Activated CD4-positive, alpha-beta T cell treated with anti-CD3 and anti-CD28 coated beads for 36 hours (primary cell): ENCODE measurements around the gene E2F4. TPM values are rescaled to one million over a fixed set of nuclear protein-coding genes. Genes with fewer than 3 reads are reported as not detected.

Experiments
- ATAC-seq: fragments of 200-7000 bp; cut with Tn5 transposase; one replicate; pipeline ENCODE4 v1.10.0; 2021; ENCODE audit warnings: mild to moderate bottlenecking, moderate library complexity
- CTCF ChIA-PET: fragments of 350-600 bp; sonication (Branson Sonifier 250); formaldehyde crosslinking; loops from one replicate; lab custom pipeline; 2021; ENCODE audit warnings: antibody characterized with exemption; lab: Charles Lee
- POLR2A ChIA-PET: fragments of 350-600 bp; sonication (Branson Sonifier 250); formaldehyde crosslinking; loops from one replicate; lab custom pipeline; 2021; ENCODE audit warnings: antibody characterized with exemption, inconsistent platforms; lab: Charles Lee
- DNase-seq: peaks from one replicate; pipeline ENCODE4 v3.0.0-alpha.2; 2020
- H3K27ac Mint-ChIP-seq: one replicate; pipeline ENCODE4 v1.8.0; 2021; ENCODE audit warnings: mixed read lengths
- H3K27me3 Mint-ChIP-seq: one replicate; pipeline ENCODE4 v1.8.0; 2021; ENCODE audit warnings: mixed read lengths
- H3K36me3 Mint-ChIP-seq: one replicate; pipeline ENCODE4 v1.8.0; 2021; ENCODE audit warnings: low read depth, mixed read lengths
- H3K4me1 Mint-ChIP-seq: one replicate; pipeline ENCODE4 v1.8.0; 2021; ENCODE audit warnings: mixed read lengths
- H3K4me3 Mint-ChIP-seq: one replicate; pipeline ENCODE4 v1.8.0; 2021; ENCODE audit warnings: mild to moderate bottlenecking, moderate library complexity, mixed read lengths
- H3K9me3 Mint-ChIP-seq: one replicate; pipeline ENCODE4 v1.8.0; 2021; ENCODE audit warnings: low read depth, mixed read lengths
- intact Hi-C, 2 experiments: fragments of 100-400 bp; cut with DNase I in 1 of 2; cut with micrococcal nuclease in 1 of 2; formaldehyde crosslinking; loops; one replicate each; pipeline versions ENCODE4 v1.14.2 to v1.15.1; 2022 to 2024; cut with DNase I, micrococcal nuclease
- total RNA-seq, 2 experiments: library from RNA; stranded (reverse); gene quantifications; one replicate each; pipeline ENCODE4 v1.2.3, GENCODE V29; 2021

Gene E2F4
- total RNA-seq, 2 experiments from 2014 or later: 91.4 to 110 TPM

GRCh38 chr16:67192781-67193361 lies 916 bp downstream of the E2F4 start:
- ATAC-seq: no peak
- peaks cover 32% of the 10 kb centered on the region for H3K4me1 Mint-ChIP-seq
- DNase-seq: no peak
- H3K9me3 Mint-ChIP-seq: no peaks in the 10 kb centered on the region
- peak overlapping the region; percentile 93 for H3K4me3 Mint-ChIP-seq
- intact Hi-C loops: loop anchor here (1.0 to 5.0 kb wide), 8 partner anchors 10 to 467 kb away; partner anchors contain the start of genes MATCAP1 (in 2 of the 2), TMEM208 (in 2 of the 2), ACD (in 1 of the 2) and ATP6V0D1 (in 1 of the 2)
- ChIA-PET POLR2A (no interaction called here), CTCF (interaction anchor here (0.6 to 1.3 kb wide), 5 partner anchors 33 to 465 kb away, joined by 3 to 5 read pairs (median 3); no protein-coding TSS in a partner anchor)
- peak overlapping the region; percentile 90 for H3K27ac Mint-ChIP-seq
- no peaks in the 10 kb centered on the region for H3K27me3 Mint-ChIP-seq
- H3K36me3 Mint-ChIP-seq: peaks cover 43% of the 10 kb centered on the region

- CTCF ChIA-PET: interaction anchor here (0.6 to 0.9 kb wide), 4 partner anchors 33 to 464 kb away, joined by 3 read pairs; no protein-coding TSS in a partner anchor
- H3K36me3 Mint-ChIP-seq: peaks cover 49% of the 10 kb centered on the region
- no peaks in the 10 kb centered on the region for H3K27me3 Mint-ChIP-seq
- H3K9me3 Mint-ChIP-seq: no peaks in the 10 kb centered on the region
- DNase-seq (no peak), ATAC-seq (no peak)
- POLR2A ChIA-PET: no interaction called here
- peak overlapping the region; percentile 90 for H3K27ac Mint-ChIP-seq
- H3K4me1 Mint-ChIP-seq: peaks cover 32% of the 10 kb centered on the region
- intact Hi-C loops: loop anchor here (2.0 to 5.0 kb wide), 2 partner anchors 34 to 369 kb away; partner anchors contain the start of genes CTCF (in 1 of the 2) and TMEM208 (in 1 of the 2)
- H3K4me3 Mint-ChIP-seq: peak overlapping the region; percentile 93
Observed at GRCh38 chr16:67193536-67193935, 1.6 kb downstream of the E2F4 start.

- H3K27ac Mint-ChIP-seq: peak overlapping the region; percentile 90
- H3K9me3 Mint-ChIP-seq: no peaks in the 10 kb centered on the region
- peaks cover 49% of the 10 kb centered on the region for H3K36me3 Mint-ChIP-seq
- peak overlapping the region; percentile 93 for H3K4me3 Mint-ChIP-seq
- H3K4me1 Mint-ChIP-seq: peaks cover 32% of the 10 kb centered on the region
- intact Hi-C loops: loop anchor here in 1 of 2 experiments (5.0 kb wide), 1 partner anchor 33 kb away; the partner anchor contains the start of gene TMEM208
- POLR2A ChIA-PET: no interaction called here
- no peak for DNase-seq
- no peaks in the 10 kb centered on the region for H3K27me3 Mint-ChIP-seq
- ATAC-seq: no peak
- CTCF ChIA-PET: interaction anchor here (1.0 kb wide), 1 partner anchor 10 kb away, joined by 3 read pairs; no protein-coding TSS in a partner anchor
Observed at GRCh38 chr16:67194260-67194659, 2.3 kb downstream of the E2F4 start.

- intact Hi-C loops: no loop called here
- peaks cover 32% of the 10 kb centered on the region for H3K4me1 Mint-ChIP-seq
- CTCF ChIA-PET: no interaction called here
Observed at GRCh38 chr16:67195676-67196075, 3.7 kb downstream of the E2F4 start.

GRCh38 chr16:67196881-67197280 lies 4.9 kb downstream of the E2F4 start:
- H3K4me1 Mint-ChIP-seq: peaks cover 27% of the 10 kb centered on the region
- ChIA-PET POLR2A (no interaction called here), CTCF (interaction anchor here (0.5 to 2.0 kb wide), 3 partner anchors 10 to 60 kb away, joined by 3 to 7 read pairs (median 5); no protein-coding TSS in a partner anchor)
- peaks cover 54% of the 10 kb centered on the region for H3K36me3 Mint-ChIP-seq
- no peak overlapping the region for H3K27ac Mint-ChIP-seq
- intact Hi-C loops: no loop called here
- no peak overlapping the region for H3K4me3 Mint-ChIP-seq
- H3K9me3 Mint-ChIP-seq: no peaks in the 10 kb centered on the region
- DNase-seq: no peak
- no peak for ATAC-seq
- H3K27me3 Mint-ChIP-seq: no peaks in the 10 kb centered on the region

More at GRCh38 chr16:67195676-67196075, 3.7 kb downstream of the E2F4 start:
- Mint-ChIP-seq H3K27ac (no peak overlapping the region), H3K27me3 (no peaks in the 10 kb centered on the region), H3K9me3 (no peaks in the 10 kb centered on the region), H3K4me3 (no peak overlapping the region), H3K36me3 (peaks cover 52% of the 10 kb centered on the region)
- DNase-seq: no peak
- POLR2A ChIA-PET: interaction anchor here (0.7 kb wide), 1 partner anchor 367 kb away, joined by 3 read pairs; no protein-coding TSS in a partner anchor
- ATAC-seq: no peak

- DNase-seq (no peak), ATAC-seq (no peak)
- H3K27ac Mint-ChIP-seq: no peak overlapping the region
- ChIA-PET CTCF (interaction anchor here (0.5 to 2.0 kb wide), 14 partner anchors 9 to 238 kb away, joined by 3 to 7 read pairs (median 4); partner anchors contain the start of genes SLC9A5 and TMEM208), POLR2A (no interaction called here)
- H3K9me3 Mint-ChIP-seq: no peaks in the 10 kb centered on the region
- H3K27me3 Mint-ChIP-seq: no peaks in the 10 kb centered on the region
- peaks cover 55% of the 10 kb centered on the region for H3K36me3 Mint-ChIP-seq
- intact Hi-C loops: no loop called here
- peaks cover 25% of the 10 kb centered on the region for H3K4me1 Mint-ChIP-seq
- H3K4me3 Mint-ChIP-seq: no peak overlapping the region
Observed at GRCh38 chr16:67197704-67198103, 5.7 kb downstream of the E2F4 start.

GRCh38 chr16:67198238-67198734 lies 6.3 kb downstream of the E2F4 start:
- intact Hi-C loops: no loop called here

GRCh38 chr16:67199011-67199807 lies 7.3 kb downstream of the E2F4 start, which contains the start of gene ELMO3:
TSS of gene ELMO3 (plus strand) at chr16:67199131. CDS start at chr16:67199327, 196 bp downstream.
- Mint-ChIP-seq H3K27ac (peak within 1 kb of the TSS; percentile 49), H3K36me3 (peaks cover 47% of the 10 kb centered on the region), H3K9me3 (no peaks in the 10 kb centered on the region), H3K4me1 (peaks cover 11% of the 10 kb centered on the region), H3K4me3 (no peak within 1 kb of the TSS), H3K27me3 (no peaks in the 10 kb centered on the region)
- CTCF ChIA-PET: interaction anchor here (1.4 kb wide), 1 partner anchor 207 kb away, joined by 4 read pairs; no protein-coding TSS in a partner anchor
- no peak for DNase-seq
- ATAC-seq: no peak
- intact Hi-C loops: no loop called here
- POLR2A ChIA-PET: no interaction called here

More at GRCh38 chr16:67198238-67198734, 6.3 kb downstream of the E2F4 start:
- DNase-seq (peak; percentile 48), ATAC-seq (peak; percentile 74)
- Mint-ChIP-seq H3K4me1 (peaks cover 21% of the 10 kb centered on the region), H3K36me3 (peaks cover 53% of the 10 kb centered on the region), H3K4me3 (no peak overlapping the region), H3K27me3 (no peaks in the 10 kb centered on the region), H3K9me3 (no peaks in the 10 kb centered on the region), H3K27ac (peak overlapping the region; percentile 49)
- ChIA-PET CTCF (interaction anchor here (0.6 to 2.0 kb wide), 14 partner anchors 9 to 239 kb away, joined by 3 to 7 read pairs (median 4); partner anchors contain the start of genes SLC9A5 and TMEM208), POLR2A (no interaction called here)

- ATAC-seq: no peak
- ChIA-PET POLR2A (no interaction called here), CTCF (no interaction called here)
- Mint-ChIP-seq H3K4me1 (peaks cover 10% of the 10 kb centered on the region), H3K4me3 (no peak overlapping the region), H3K27me3 (no peaks in the 10 kb centered on the region), H3K9me3 (no peaks in the 10 kb centered on the region), H3K27ac (no peak overlapping the region), H3K36me3 (peaks cover 44% of the 10 kb centered on the region)
- intact Hi-C loops: no loop called here
- no peak for DNase-seq
Observed at GRCh38 chr16:67199808-67200198, 7.8 kb downstream of the E2F4 start.

GRCh38 chr16:67200491-67200890 lies 8.5 kb downstream of the E2F4 start:
- H3K4me1 Mint-ChIP-seq: peaks cover 8% of the 10 kb centered on the region
- peaks cover 37% of the 10 kb centered on the region for H3K36me3 Mint-ChIP-seq
- no peaks in the 10 kb centered on the region for H3K27me3 Mint-ChIP-seq
- H3K27ac Mint-ChIP-seq: no peak overlapping the region
- ATAC-seq (no peak), DNase-seq (no peak)
- CTCF ChIA-PET: no interaction called here
- no peak overlapping the region for H3K4me3 Mint-ChIP-seq
- POLR2A ChIA-PET: no interaction called here
- no peaks in the 10 kb centered on the region for H3K9me3 Mint-ChIP-seq
- intact Hi-C loops: no loop called here
